AG09319 (cell line): ENCODE results near the gene TAB2.

ENCODE experiments used
- DNase-seq: peaks from one replicate; pipeline ENCODE4 v3.0.0-alpha.2; 2010; ENCODE audit warnings: low read depth; ENCODE audit errors: extremely low read depth
- TF ChIP-seq, protein P1 (sequence below): IDR thresholded peaks from 2 replicates; pipeline ENCODE4 v1.5.1; 2011; ENCODE audit warnings: low read depth, mild to moderate bottlenecking, inconsistent platforms, low read length, moderate library complexity

Gene TAB2

DNA sequence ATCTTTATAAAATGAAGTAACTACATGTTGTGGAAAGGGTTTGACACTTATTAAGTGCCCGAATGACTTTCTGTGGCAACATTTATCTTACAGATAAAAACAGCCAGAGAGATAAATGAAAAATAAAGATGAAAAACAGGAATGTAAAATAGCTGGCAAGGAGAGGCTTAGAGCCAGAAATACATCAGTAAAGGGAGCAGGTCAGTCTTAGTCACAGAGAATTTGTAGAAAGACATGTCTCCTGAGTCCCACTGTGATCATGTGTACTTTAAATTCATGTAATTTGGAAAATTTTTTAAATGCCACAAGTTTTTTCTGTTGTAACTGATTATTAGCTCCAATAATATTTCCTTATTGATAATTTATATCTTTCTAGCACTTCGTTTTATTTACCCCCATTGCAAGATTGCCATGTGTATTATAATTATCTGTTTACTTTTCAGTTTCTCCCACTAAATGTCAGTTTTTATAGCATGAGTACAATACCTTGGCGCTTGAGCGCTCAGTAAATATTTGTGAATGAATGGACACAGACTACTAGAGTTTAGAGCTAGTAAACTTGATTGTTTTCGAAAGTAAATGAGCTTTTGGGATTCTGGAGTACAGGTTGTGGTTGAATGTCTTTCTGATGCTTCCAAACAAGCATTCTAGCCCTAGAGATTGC lies 15.2 kb downstream of the TAB2 start:
- DNase-seq = no peak
- TF ChIP-seq, protein P1, sequence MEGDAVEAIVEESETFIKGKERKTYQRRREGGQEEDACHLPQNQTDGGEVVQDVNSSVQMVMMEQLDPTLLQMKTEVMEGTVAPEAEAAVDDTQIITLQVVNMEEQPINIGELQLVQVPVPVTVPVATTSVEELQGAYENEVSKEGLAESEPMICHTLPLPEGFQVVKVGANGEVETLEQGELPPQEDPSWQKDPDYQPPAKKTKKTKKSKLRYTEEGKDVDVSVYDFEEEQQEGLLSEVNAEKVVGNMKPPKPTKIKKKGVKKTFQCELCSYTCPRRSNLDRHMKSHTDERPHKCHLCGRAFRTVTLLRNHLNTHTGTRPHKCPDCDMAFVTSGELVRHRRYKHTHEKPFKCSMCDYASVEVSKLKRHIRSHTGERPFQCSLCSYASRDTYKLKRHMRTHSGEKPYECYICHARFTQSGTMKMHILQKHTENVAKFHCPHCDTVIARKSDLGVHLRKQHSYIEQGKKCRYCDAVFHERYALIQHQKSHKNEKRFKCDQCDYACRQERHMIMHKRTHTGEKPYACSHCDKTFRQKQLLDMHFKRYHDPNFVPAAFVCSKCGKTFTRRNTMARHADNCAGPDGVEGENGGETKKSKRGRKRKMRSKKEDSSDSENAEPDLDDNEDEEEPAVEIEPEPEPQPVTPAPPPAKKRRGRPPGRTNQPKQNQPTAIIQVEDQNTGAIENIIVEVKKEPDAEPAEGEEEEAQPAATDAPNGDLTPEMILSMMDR = no peak

- TF ChIP-seq, protein P1 = no peak
- DNase-seq = no peak
Observed at GRCh38 chr6:149333266-149333620, 15.7 kb downstream of the TAB2 start.

- TF ChIP-seq, protein P1 = no peak
- no peak for DNase-seq
Observed at GRCh38 chr6:149334201-149334600, 16.7 kb downstream of the TAB2 start.

DNA sequence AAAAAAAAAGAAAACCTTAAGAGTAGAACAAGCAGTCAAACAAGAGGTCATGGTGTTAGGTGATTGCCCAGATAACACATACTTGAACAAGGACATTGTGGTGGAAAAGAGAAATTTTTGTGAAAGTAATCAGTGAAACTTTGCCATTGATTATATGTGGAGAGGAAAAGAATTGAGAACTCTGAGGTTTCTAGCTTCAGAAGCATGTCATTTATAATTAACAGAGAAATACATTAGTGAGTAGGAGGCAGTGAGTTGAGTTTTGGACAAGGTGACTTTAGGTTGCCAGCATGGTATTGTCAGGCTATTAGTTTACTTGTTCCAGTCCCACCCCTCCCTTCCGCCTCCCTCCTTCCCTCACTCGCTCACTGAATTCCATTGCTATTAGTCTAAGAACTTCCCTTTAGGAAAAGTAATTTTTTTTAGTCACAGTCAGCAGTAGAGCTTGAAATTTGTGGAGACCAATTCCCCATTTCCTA lies 17.2 kb downstream of the TAB2 start:
- TF ChIP-seq, protein P1 = no peak
- peak; percentile 23 for DNase-seq

- TF ChIP-seq, protein P1 = no peak
- DNase-seq = no peak
Observed at GRCh38 chr6:149335924-149336608, 18.6 kb downstream of the TAB2 start.

- TF ChIP-seq, protein P1 = no peak
- no peak for DNase-seq
Observed at GRCh38 chr6:149336609-149336928, 19.1 kb downstream of the TAB2 start.

GRCh38 chr6:149337320-149337719 lies 19.8 kb downstream of the TAB2 start:
- DNase-seq = no peak
- TF ChIP-seq, protein P1 = no peak
